Upper lobe of left lung (tissue), 4 donors: ENCODE data around the gene KCNIP1.

ENCODE experiments used
- CTCF ChIP-seq, 6 experiments: fragments of 450-650 bp in 4 of 6; fragments of 200-600 bp in 2 of 6; sonication (generic) in 2 of 6; IDR thresholded peaks; one replicate each; pipeline ENCODE4 v1.5.1; 2016 to 2019; ENCODE audit warnings: antibody characterized with exemption in 6 of 6
- EP300 ChIP-seq, 4 donors: sonication (generic); formaldehyde crosslinking; IDR thresholded peaks; one replicate each; pipeline ENCODE4 v1.5.1; 2017; ENCODE audit warnings: antibody characterized with exemption in 4 of 4, control low read depth in 2 of 4
- POLR2A ChIP-seq, 4 donors: fragments of 450-650 bp; IDR thresholded peaks; one replicate each; pipeline ENCODE4 v1.5.1; 2016 to 2017; ENCODE audit warnings: antibody characterized with exemption in 4 of 4, mild to moderate bottlenecking in 2 of 4

DNA sequence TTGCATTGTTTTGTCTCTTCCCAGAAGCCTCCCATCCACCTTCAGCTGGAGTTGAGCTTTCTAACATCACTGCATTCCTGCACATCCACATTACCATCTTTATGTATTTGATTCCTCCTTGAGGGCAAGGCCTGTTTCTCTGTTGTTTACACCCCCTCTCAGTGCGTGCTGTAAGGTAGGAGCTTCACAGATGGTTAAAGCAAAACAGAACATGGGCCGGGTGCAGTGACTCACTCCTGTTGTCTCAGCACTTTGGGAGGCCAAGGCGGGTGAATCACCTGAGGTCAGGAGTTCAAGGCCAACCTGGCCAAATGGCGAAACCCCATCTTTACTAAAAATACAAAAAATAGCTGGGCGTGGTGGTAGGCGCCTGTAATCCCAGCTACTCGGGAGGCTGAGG, 110.9 kb downstream of the KCNIP1 start:
- TF ChIP-seq CTCF (IDR thresholded peaks at IDR 0.05) (no peak), POLR2A (IDR thresholded peaks at IDR 0.05) (no peak), EP300 (IDR thresholded peaks at IDR 0.05) (no peak)
